ENCODE data around the gene ZNF134.

ZNF134 gene

GRCh38 chr19:57613941-57614743 lies at the start of gene ZNF134:
Gene ZNF134 (plus strand): TSS chr19:57614242. CDS start chr19:57619469, 5,227 bp downstream.
- no peak for TF ChIP-seq CTCF (IDR thresholded peaks at IDR 0.05; ENCODE audit: low read depth, low read length, missing control alignments)
- peak; percentile 80 for DNase-seq (ENCODE audit: low read depth)
- peak within 1 kb of the TSS; percentile 80 for H3K4me3 ChIP-seq (ENCODE audit: low read depth, low read length)
- in situ Hi-C loops (cut with HindIII; ENCODE audit: low sequenced_read_pairs), result no loop called here

- peak; percentile 18 for DNase-seq (ENCODE audit: low read depth)
- in situ Hi-C loops (cut with HindIII; ENCODE audit: low sequenced_read_pairs), result no loop called here
These were observed 47.4 kb upstream of the ZNF134 start for GRCh38 chr19:57566396-57567265.

GRCh38 chr19:57570707-57571106 lies 43.3 kb upstream of the ZNF134 start:
- DNase-seq (ENCODE audit: low read depth), result no peak
- no peak for TF ChIP-seq CTCF (IDR thresholded peaks at IDR 0.05; ENCODE audit: low read depth, low read length, missing control alignments)
- in situ Hi-C loops (cut with HindIII; ENCODE audit: low sequenced_read_pairs), result no loop called here
- H3K4me3 ChIP-seq (ENCODE audit: low read depth, low read length), result no peak overlapping the region

More at GRCh38 chr19:57566396-57567265, 47.4 kb upstream of the ZNF134 start:
- TF ChIP-seq CTCF (IDR thresholded peaks at IDR 0.05; ENCODE audit: low read depth, low read length, missing control alignments), result no peak
- no peak overlapping the region for H3K4me3 ChIP-seq (ENCODE audit: low read depth, low read length)

- TF ChIP-seq CTCF (IDR thresholded peaks at IDR 0.05; ENCODE audit: low read depth, low read length, missing control alignments), result no peak
- H3K4me3 ChIP-seq (ENCODE audit: low read depth, low read length), result no peak overlapping the region
- DNase-seq (ENCODE audit: low read depth), result no peak
- in situ Hi-C loops (cut with HindIII; ENCODE audit: low sequenced_read_pairs), result no loop called here
These were observed 41.6 kb upstream of the ZNF134 start for GRCh38 chr19:57572415-57572947.

GRCh38 chr19:57576661-57577060 lies 37.4 kb upstream of the ZNF134 start:
- in situ Hi-C loops (cut with HindIII; ENCODE audit: low sequenced_read_pairs), result no loop called here
- TF ChIP-seq CTCF (IDR thresholded peaks at IDR 0.05; ENCODE audit: low read depth, low read length, missing control alignments), result no peak

GRCh38 chr19:57578487-57579205 lies 35.4 kb upstream of the ZNF134 start, which contains the start of gene ZNF416:
Gene ZNF416 (minus strand): TSS chr19:57578911. CDS start chr19:57578704, 207 bp downstream.
- TF ChIP-seq CTCF (IDR thresholded peaks at IDR 0.05; ENCODE audit: low read depth, low read length, missing control alignments), result peak; percentile 9
- in situ Hi-C loops (cut with HindIII; ENCODE audit: low sequenced_read_pairs), result no loop called here
- H3K4me3 ChIP-seq (ENCODE audit: low read depth, low read length), result peak within 1 kb of the TSS; percentile 90
- peak; percentile 96 for DNase-seq (ENCODE audit: low read depth)

More at GRCh38 chr19:57576661-57577060, 37.4 kb upstream of the ZNF134 start:
- H3K4me3 ChIP-seq (ENCODE audit: low read depth, low read length), result no peak overlapping the region
- no peak for DNase-seq (ENCODE audit: low read depth)
